ENCODE data around the gene TNIP3. TPM values are rescaled to one million over a fixed set of nuclear protein-coding genes. Genes with fewer than 3 reads are reported as not detected.

TNIP3 gene
- total and polyA plus RNA-seq, 2 donors = 2.1 to 3.5 TPM

DNA sequence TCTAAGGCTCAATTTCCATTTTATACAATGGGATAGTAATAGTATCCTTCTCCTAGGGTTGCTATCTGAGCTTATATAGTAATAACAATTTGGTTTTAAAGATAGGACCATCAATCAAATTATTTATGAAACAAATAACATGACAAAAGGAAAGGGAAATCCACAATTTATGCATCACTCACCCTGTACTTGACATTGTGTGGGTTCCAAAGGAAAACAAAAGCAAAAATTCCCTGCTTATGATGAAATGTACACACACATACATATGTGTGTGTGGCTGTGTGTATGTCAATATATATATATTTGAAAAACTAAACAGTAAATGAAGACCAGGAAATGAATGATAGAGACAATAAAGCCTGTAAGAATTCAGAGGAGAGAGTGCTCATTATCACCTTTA is 2.9 kb upstream of the TNIP3 start:
- no peak for DNase-seq (ENCODE audit: low read depth in 6 of 9, low spot score in 9 of 9)
- Histone ChIP-seq H3K4me3 (ENCODE audit: low read length in 2 of 2) (no peak overlapping the region), H3K36me3 (ENCODE audit: control insufficient read depth in 2 of 2, insufficient read depth in 2 of 2, low read length in 1 of 2) (no peaks in the 10 kb centered on the region), H3K4me1 (ENCODE audit: control insufficient read depth in 2 of 2, insufficient read depth in 2 of 2, low read length in 2 of 2) (peaks cover 0 to 6% of the 10 kb centered on the region in 2 donors), H3K27me3 (ENCODE audit: control insufficient read depth in 2 of 2, insufficient read depth in 1 of 2, low read length in 1 of 2) (no peaks in the 10 kb centered on the region), H3K27ac (ENCODE audit: low read depth in 1 of 2, low read length in 1 of 2) (no peak overlapping the region), H3K9me3 (ENCODE audit: control insufficient read depth in 2 of 2, insufficient read depth in 1 of 2, low read length in 1 of 2) (no peaks in the 10 kb centered on the region)

DNA sequence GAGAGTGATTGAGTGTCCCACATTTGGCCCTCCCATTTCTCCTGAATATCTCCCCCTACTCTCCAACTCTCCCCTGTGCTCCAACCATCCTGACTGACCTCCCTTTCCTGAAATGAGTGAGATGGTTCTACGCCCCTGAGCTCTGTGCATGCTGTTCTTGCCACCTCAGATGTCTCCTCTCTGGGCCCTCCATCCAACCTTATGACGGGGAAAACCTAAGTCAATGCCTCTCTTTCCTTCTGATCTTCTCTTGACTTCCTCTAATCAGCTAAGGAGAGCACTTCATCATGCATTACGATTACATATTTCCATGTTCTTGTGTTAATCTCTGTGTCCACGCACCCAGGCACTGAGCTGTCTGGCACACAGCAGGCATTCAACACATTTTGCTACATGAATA is 1.1 kb upstream of the TNIP3 start:
- Histone ChIP-seq H3K36me3 (ENCODE audit: control insufficient read depth in 2 of 2, insufficient read depth in 2 of 2, low read length in 1 of 2) (no peaks in the 10 kb centered on the region), H3K4me3 (ENCODE audit: low read length in 2 of 2) (no peak overlapping the region), H3K27me3 (ENCODE audit: control insufficient read depth in 2 of 2, insufficient read depth in 1 of 2, low read length in 1 of 2) (no peaks in the 10 kb centered on the region), H3K4me1 (ENCODE audit: control insufficient read depth in 2 of 2, insufficient read depth in 2 of 2, low read length in 2 of 2) (peaks cover 0 to 6% of the 10 kb centered on the region in 2 donors), H3K27ac (ENCODE audit: low read depth in 1 of 2, low read length in 1 of 2) (peak overlapping the region; percentile 23 to 62), H3K9me3 (ENCODE audit: control insufficient read depth in 2 of 2, insufficient read depth in 1 of 2, low read length in 1 of 2) (no peaks in the 10 kb centered on the region)
- WGBS = 92% methylated on average over 4 of the region's 4 CpGs
- no peak for DNase-seq (ENCODE audit: low read depth in 6 of 9, low spot score in 9 of 9)

DNA sequence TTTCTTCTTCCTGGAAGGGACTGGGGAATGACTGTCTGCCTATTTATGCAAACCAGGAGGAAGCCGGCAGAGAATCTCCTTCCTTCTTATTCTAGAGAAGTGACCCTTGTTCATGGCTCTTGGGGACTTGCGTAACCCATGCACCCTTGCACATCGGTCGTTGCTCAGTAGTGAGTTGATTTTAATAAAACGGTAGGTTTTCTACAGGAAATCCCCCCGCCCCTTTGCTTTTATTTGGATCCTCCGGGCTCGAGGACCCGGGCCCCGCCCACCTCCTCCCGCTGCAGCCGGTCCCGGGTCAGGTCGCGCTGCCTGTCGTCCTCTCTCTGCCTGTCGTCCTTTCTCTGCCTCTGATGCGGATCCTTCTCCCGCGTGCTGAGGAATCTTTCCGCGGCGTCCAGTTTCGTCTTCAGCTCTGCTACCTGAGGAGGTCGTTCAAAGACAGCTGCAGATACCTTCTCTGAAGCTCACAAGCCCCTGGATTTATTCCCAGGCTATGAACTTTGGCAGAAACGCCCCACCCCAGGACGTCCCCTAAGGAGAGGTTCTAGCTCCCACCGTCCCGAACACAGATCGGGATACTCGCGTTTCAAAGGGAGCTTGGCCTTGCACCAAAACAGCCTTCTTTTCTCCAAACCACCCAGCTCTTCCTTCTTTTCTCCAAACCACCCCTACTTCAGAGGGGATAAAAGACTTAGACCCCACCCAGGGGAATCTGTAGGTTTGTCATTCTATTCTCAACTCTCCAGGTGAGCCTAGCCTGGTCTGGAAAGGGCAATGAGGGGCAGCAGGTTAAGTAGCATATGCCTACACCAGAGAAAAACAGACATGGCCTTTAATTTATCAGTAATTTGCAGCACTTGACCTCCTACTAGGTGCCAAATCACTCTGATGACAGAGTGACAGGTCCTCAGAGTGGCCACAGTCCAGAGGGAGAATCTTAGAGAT is 7.0 kb downstream of the TNIP3 start:
- Histone ChIP-seq H3K4me1 (ENCODE audit: control insufficient read depth in 2 of 2, insufficient read depth in 2 of 2, low read length in 2 of 2) (peaks cover 9 to 29% of the 10 kb centered on the region in 2 donors), H3K9me3 (ENCODE audit: control insufficient read depth in 2 of 2, insufficient read depth in 1 of 2, low read length in 1 of 2) (no peaks in the 10 kb centered on the region), H3K36me3 (ENCODE audit: control insufficient read depth in 2 of 2, insufficient read depth in 2 of 2, low read length in 1 of 2) (no peaks in the 10 kb centered on the region), H3K4me3 (ENCODE audit: low read length in 2 of 2) (peak overlapping the region; percentile 45 to 63), H3K27ac (ENCODE audit: low read depth in 1 of 2, low read length in 1 of 2) (peak overlapping the region in 1 of 2 donors; percentile 84), H3K27me3 (ENCODE audit: control insufficient read depth in 2 of 2, insufficient read depth in 1 of 2, low read length in 1 of 2) (no peaks in the 10 kb centered on the region)
- WGBS = 6% methylated on average over 32 of the region's 32 CpGs
- DNase-seq (ENCODE audit: low read depth in 6 of 9, low spot score in 9 of 9) = peak in 4 of 9 donors; percentile 34 to 67 (median 41)

DNA sequence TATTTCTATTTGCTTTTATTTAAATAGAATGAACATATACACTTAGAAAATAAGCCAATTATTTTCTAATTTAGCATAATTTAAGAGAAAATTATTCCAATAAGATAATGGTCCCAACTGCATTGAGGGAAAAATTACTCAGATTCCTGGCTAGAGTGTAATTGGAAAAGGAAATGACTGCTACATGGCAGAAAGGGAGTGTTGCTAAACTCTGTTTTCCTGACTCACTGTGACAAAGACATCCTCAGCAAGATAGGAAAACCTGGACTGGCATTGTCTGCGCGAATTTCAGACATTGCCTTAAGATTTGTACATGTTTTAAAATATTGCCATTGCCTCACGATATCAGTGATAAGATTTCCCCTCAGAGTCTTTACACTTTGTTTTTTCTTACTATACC is 8.2 kb downstream of the TNIP3 start:
- no peak overlapping the region for H3K4me3 ChIP-seq (ENCODE audit: low read length in 2 of 2)

DNA sequence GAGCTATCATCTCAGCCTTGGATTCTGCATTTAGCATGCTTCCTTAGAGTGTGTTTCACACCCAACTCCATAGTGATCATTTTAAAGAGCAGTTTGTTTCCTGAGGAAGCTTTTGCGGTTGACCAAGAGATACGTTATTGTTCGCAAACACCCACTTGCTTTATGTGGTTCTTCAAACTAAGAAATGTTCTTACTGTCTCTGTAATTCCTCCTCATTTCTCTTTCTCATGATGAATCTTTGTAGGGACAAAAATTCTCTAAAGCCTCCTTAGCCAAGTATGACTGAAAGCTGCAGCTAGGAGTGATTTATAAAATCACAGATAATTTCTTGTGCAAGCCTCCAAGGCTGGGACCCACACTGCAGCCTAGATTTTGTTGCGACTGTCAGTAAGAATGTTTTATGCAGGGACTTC is 10.0 kb downstream of the TNIP3 start:
- H3K9me3 ChIP-seq (ENCODE audit: control insufficient read depth in 2 of 2, insufficient read depth in 1 of 2, low read length in 1 of 2) = no peaks in the 10 kb centered on the region
- no peak overlapping the region for H3K4me3 ChIP-seq (ENCODE audit: low read length in 2 of 2)
- no peaks in the 10 kb centered on the region for H3K36me3 ChIP-seq (ENCODE audit: control insufficient read depth in 2 of 2, insufficient read depth in 2 of 2, low read length in 1 of 2)
- H3K4me1 ChIP-seq (ENCODE audit: control insufficient read depth in 2 of 2, insufficient read depth in 2 of 2, low read length in 2 of 2) = peaks cover 9 to 29% of the 10 kb centered on the region in 2 donors
- 13% methylated on average over 4 of the region's 4 CpGs for WGBS
- no peaks in the 10 kb centered on the region for H3K27me3 ChIP-seq (ENCODE audit: control insufficient read depth in 2 of 2, insufficient read depth in 1 of 2, low read length in 1 of 2)
- peak; percentile 40 to 93 (median 73) for DNase-seq (ENCODE audit: low read depth in 6 of 9, low spot score in 9 of 9)
- H3K27ac ChIP-seq (ENCODE audit: low read depth in 1 of 2, low read length in 1 of 2) = peak overlapping the region; percentile 54 to 66

More for the DNA sequence above, 8.2 kb downstream of the TNIP3 start:
- Histone ChIP-seq H3K27me3 (ENCODE audit: control insufficient read depth in 2 of 2, insufficient read depth in 1 of 2, low read length in 1 of 2) (no peaks in the 10 kb centered on the region), H3K27ac (ENCODE audit: low read depth in 1 of 2, low read length in 1 of 2) (no peak overlapping the region), H3K36me3 (ENCODE audit: control insufficient read depth in 2 of 2, insufficient read depth in 2 of 2, low read length in 1 of 2) (no peaks in the 10 kb centered on the region), H3K4me1 (ENCODE audit: control insufficient read depth in 2 of 2, insufficient read depth in 2 of 2, low read length in 2 of 2) (peaks cover 9 to 29% of the 10 kb centered on the region in 2 donors), H3K9me3 (ENCODE audit: control insufficient read depth in 2 of 2, insufficient read depth in 1 of 2, low read length in 1 of 2) (no peaks in the 10 kb centered on the region)
- no peak for DNase-seq (ENCODE audit: low read depth in 6 of 9, low spot score in 9 of 9)
- 58% methylated on average over 3 of the region's 3 CpGs for WGBS

DNA sequence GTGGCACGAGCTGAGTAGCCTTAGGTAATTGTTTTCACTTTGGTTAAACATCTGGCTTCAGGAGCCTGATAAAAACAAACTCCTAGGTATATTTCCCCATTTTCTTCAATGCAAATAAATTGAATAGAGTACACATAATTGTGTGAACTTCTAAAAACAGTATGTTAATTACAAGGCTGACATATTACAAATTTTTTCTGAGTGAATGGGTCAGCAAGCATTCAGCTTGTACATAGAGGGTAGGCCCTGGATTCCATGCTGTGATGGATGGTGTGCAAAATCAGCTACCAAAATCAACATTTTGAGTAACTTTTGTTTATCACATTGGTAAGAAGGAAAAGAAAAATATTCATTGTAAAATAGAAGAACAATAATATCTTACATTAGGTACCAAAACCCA is 12.2 kb downstream of the TNIP3 start:
- no peaks in the 10 kb centered on the region for H3K27me3 ChIP-seq (ENCODE audit: control insufficient read depth in 2 of 2, insufficient read depth in 1 of 2, low read length in 1 of 2)
- H3K27ac ChIP-seq (ENCODE audit: low read depth in 1 of 2, low read length in 1 of 2) = no peak overlapping the region
- no peaks in the 10 kb centered on the region for H3K36me3 ChIP-seq (ENCODE audit: control insufficient read depth in 2 of 2, insufficient read depth in 2 of 2, low read length in 1 of 2)
- peaks cover 9 to 21% of the 10 kb centered on the region in 2 donors for H3K4me1 ChIP-seq (ENCODE audit: control insufficient read depth in 2 of 2, insufficient read depth in 2 of 2, low read length in 2 of 2)
- no peak overlapping the region for H3K4me3 ChIP-seq (ENCODE audit: low read length in 2 of 2)
- WGBS = 99% methylated on average over 1 of the region's 1 CpG
- no peak for DNase-seq (ENCODE audit: low read depth in 6 of 9, low spot score in 9 of 9)
- no peaks in the 10 kb centered on the region for H3K9me3 ChIP-seq (ENCODE audit: control insufficient read depth in 2 of 2, insufficient read depth in 1 of 2, low read length in 1 of 2)

DNA sequence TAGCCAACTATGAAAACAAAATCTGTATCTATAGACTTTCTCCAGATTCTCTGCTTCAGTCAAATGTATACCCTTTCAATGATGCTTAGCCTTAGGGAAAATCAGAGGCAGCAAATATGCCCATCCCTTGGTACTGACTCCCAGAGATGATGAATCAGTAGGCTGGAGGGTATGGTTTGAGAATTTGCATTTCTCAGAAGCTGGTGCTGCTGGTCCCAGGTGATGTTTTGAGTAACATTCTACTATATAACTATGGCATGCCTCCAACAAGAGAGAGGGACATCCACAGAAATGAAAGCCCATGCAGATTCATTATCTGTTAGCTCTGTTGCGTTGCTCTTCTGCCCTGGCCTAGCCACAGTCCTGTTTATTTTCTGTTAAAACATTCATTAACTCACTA is 13.6 kb downstream of the TNIP3 start:
- 100% methylated on average over 1 of the region's 1 CpG for WGBS
- Histone ChIP-seq H3K36me3 (ENCODE audit: control insufficient read depth in 2 of 2, insufficient read depth in 2 of 2, low read length in 1 of 2) (no peaks in the 10 kb centered on the region), H3K4me3 (ENCODE audit: low read length in 2 of 2) (no peak overlapping the region), H3K27ac (ENCODE audit: low read depth in 1 of 2, low read length in 1 of 2) (no peak overlapping the region), H3K9me3 (ENCODE audit: control insufficient read depth in 2 of 2, insufficient read depth in 1 of 2, low read length in 1 of 2) (no peaks in the 10 kb centered on the region), H3K4me1 (ENCODE audit: control insufficient read depth in 2 of 2, insufficient read depth in 2 of 2, low read length in 2 of 2) (peaks cover 4 to 17% of the 10 kb centered on the region in 2 donors), H3K27me3 (ENCODE audit: control insufficient read depth in 2 of 2, insufficient read depth in 1 of 2, low read length in 1 of 2) (no peaks in the 10 kb centered on the region)
- DNase-seq (ENCODE audit: low read depth in 6 of 9, low spot score in 9 of 9) = no peak

DNA sequence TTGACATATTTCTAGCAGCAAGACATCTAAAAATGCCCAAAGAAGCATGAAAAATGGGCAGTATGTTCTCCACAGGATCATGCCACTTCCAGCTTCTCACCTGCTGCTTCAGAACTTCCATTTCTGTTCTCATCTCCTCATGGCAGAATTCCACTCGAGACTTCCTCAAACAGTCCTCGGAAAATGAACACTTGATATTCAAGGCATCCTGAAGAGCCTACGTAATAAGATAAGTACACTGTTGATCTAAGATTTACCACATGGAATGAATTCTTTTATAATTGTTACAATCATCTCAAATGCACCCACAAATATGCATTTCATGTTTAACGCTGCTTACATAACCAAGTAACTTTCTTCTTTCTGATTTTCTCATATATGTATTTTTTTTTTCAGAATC is 14.1 kb downstream of the TNIP3 start:
- H3K4me1 ChIP-seq (ENCODE audit: control insufficient read depth in 2 of 2, insufficient read depth in 2 of 2, low read length in 2 of 2) = peaks cover 4 to 16% of the 10 kb centered on the region in 2 donors
- no peak for DNase-seq (ENCODE audit: low read depth in 6 of 9, low spot score in 9 of 9)
- H3K4me3 ChIP-seq (ENCODE audit: low read length in 2 of 2) = no peak overlapping the region
- WGBS = 96% methylated on average over 4 of the region's 4 CpGs
- H3K27me3 ChIP-seq (ENCODE audit: control insufficient read depth in 2 of 2, insufficient read depth in 1 of 2, low read length in 1 of 2) = no peaks in the 10 kb centered on the region
- H3K27ac ChIP-seq (ENCODE audit: low read depth in 1 of 2, low read length in 1 of 2) = peak overlapping the region in 1 of 2 donors; percentile 18
- H3K36me3 ChIP-seq (ENCODE audit: control insufficient read depth in 2 of 2, insufficient read depth in 2 of 2, low read length in 1 of 2) = no peaks in the 10 kb centered on the region
- no peaks in the 10 kb centered on the region for H3K9me3 ChIP-seq (ENCODE audit: control insufficient read depth in 2 of 2, insufficient read depth in 1 of 2, low read length in 1 of 2)

DNA sequence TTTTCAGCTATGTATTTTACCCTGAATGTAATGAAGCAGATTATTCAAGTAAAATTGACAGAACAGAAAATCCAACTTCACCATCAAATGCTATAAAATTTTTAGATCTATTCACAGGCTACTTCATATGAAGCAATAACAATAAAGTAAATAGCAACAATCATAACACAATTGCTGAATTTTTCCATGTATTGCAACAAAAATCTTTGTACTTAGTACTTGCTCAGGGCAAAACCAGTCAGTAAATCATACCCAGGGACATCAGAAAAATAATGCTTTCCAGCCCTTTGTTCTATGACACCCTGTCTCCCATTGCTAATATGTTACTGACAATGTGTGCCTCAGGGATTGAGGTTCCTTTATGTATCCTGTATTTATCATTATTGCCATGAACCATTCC is 15.5 kb downstream of the TNIP3 start:
- no peak overlapping the region for H3K27ac ChIP-seq (ENCODE audit: low read depth in 1 of 2, low read length in 1 of 2)
- no peaks in the 10 kb centered on the region for H3K9me3 ChIP-seq (ENCODE audit: control insufficient read depth in 2 of 2, insufficient read depth in 1 of 2, low read length in 1 of 2)
- H3K27me3 ChIP-seq (ENCODE audit: control insufficient read depth in 2 of 2, insufficient read depth in 1 of 2, low read length in 1 of 2) = no peaks in the 10 kb centered on the region
- no peak for DNase-seq (ENCODE audit: low read depth in 6 of 9, low spot score in 9 of 9)
- H3K4me1 ChIP-seq (ENCODE audit: control insufficient read depth in 2 of 2, insufficient read depth in 2 of 2, low read length in 2 of 2) = peaks cover 2 to 5% of the 10 kb centered on the region in 2 donors
- no peaks in the 10 kb centered on the region for H3K36me3 ChIP-seq (ENCODE audit: control insufficient read depth in 2 of 2, insufficient read depth in 2 of 2, low read length in 1 of 2)
- H3K4me3 ChIP-seq (ENCODE audit: low read length in 2 of 2) = no peak overlapping the region

All from thymus (tissue), 11 donors.